HG03039 (cell line): ENCODE measurements around the gene PRDM5.
"Not testable (repeated sequence)": the region's sequence is repeated elsewhere in the genome, so short reads cannot be mapped to it uniquely, and the experiment has no call there.

Experiments
- ATAC-seq: cut with Tn5 transposase; IDR thresholded peaks from one replicate; pipeline ENCODE4 v1.9.1; 2021; ENCODE audit warnings: mild to moderate bottlenecking, moderate library complexity; ENCODE audit not compliant: unreplicated experiment

Gene PRDM5

DNA sequence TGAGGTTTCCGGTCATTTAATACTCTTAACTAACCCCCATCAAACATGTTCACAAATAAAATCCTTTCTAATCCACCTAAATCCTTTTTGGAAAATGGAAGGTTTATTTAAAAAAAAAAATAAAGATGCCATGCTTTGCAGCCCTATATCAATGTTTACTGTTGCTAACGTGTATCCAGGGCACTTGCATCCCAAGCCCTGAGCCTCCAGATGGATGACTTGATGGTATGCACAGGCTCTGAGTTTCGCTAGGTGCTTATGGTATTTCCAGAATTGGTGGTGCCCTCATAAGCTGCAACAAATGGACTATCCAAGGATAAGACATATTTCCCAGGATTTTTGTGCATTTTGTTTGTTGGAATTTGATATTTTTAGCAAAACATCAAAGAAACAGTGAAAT lies 257.7 kb downstream of the PRDM5 start:
- no peak for ATAC-seq

DNA sequence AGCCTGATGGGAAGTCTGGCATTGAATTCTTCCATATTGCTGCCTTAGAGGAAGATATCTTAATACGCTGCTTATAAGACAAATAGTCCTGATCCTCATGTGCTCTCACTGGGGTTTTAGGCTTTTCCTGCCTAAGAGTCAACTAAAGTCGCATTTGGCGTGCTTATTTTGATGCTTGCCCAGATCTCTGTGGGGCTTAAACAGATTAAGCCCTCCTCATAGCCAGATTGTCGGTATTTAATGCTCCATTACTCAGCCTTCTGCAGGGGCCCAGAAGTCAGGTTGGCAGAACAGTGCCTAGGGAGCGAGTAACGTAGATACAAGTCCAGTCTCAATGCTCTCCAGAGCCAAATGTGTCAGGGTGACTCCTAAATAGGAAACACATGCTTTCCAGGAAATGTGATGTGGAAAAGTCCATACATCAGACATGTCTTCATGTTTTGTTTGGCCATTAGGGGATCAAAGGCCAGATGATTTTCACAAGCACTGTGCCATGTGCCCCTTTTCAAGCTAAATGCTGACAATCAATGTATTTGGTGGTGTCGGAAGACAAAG lies 262.8 kb downstream of the PRDM5 start:
- no peak for ATAC-seq

DNA sequence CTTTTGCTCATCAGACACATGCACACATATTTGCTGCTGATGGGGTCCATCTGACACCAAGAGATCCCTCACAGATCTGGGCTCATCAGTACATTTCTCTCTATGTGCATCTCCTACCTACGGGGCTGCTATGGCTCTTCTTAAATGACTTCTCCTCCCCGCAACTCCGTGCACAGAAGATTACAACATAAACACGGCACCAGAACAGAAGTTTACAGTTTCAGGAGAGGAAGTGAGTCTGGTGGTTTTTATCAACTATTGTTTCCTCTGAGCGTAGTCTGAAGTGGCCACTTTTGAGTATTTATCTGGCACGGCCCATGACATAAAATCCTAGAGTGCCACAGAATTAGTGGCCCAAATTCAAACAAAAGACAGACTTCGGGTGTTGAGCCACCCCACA lies 263.8 kb downstream of the PRDM5 start:
- ATAC-seq, result no peak

DNA sequence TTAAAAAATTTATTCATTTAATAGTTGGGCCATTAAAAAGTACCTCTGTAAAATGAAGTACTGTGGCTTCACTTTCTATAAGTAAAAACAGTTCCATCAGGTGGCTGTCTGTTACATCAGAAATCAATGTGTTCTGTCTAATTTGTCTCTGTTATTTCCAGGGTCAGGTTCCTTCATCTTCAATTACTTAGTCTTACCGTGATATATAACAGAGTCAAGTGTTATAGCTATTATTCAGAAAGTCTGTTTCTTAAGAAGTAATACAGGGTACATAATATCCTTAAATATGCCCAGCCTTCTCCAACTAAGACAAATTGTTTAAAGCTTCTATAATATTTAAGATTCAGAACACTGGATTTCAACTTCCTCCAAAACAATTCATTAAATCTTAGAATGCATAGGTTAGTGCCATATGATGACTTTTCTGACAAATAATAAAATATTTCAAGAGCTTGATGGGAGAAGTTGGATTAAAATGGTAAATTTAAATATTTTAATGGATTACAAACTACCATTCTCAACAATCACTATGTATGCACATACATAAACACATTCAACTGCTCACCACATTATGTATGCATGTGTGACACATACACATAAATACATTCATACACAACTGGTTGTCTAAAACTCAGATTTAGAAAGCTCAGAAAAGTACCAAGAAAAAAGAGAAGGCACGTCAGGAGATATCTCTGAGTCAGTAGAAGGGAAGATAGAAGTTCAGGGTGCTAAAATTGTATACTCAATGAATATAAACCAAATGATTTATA lies 268.5 kb downstream of the PRDM5 start:
- no peak for ATAC-seq

DNA sequence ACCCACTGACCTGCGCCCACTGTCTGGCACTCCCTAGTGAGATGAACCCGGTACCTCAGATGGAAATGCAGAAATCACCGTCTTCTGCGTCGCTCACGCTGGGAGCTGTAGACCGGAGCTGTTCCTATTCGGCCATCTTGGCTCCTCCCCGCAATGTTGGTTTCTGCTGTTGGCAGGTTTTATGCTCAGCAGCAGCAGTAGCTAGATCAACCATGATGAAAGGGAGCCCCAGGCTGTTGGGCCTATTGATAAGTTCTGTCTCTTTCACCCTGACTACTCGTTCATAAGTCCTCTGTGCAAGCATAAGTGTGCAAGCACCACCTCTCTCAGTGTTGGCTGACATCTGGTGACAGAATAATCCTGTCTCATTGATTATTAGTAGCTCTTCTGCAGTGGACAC lies 274.2 kb downstream of the PRDM5 start:
- ATAC-seq, result not testable (repeated sequence)
